HG03196 (cell line): ENCODE measurements around the gene PIR.

ENCODE experiments used
- ATAC-seq: cut with Tn5 transposase; IDR thresholded peaks from one replicate; pipeline ENCODE4 v1.9.1; 2021; ENCODE audit not compliant: unreplicated experiment

Gene PIR

DNA sequence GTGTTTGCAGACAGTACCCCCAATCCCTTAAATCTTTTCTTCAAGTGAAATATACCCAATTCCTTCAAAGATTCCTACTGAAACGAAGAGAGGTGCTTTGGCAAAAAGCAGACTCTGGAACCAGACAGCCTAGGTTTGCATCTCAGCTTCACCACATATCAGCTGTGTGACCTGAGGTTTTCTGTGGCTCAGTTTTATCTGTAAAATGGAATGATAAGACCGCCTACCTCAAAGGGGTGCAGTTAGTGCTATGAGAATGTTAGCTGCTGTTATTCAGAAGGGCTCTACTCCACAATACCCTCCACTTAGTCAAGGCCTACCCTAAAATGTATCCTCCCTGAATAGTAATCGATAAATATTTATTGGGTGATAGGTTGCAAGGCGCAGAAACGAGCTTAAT is 664 bp downstream of the PIR start:
- no peak for ATAC-seq

DNA sequence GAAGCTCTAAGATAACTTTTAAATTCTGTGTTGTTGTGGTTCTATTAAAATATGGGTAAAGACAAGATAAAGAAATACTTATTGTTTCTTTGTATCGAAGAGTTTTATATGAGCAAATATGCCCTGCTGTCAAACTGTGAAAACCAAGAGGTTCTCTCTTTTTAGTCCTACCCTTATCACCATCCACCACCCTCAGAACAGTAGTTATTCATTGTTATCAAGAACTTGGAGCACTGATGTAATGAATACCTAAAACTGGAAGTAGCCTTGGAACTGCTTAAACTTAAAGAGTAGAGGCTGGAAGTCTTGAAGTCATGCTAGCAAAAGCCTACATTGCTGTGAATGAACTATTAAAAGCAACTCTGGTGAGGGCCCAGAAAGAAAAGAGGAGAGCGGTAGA is 9.2 kb downstream of the PIR start:
- no peak for ATAC-seq

DNA sequence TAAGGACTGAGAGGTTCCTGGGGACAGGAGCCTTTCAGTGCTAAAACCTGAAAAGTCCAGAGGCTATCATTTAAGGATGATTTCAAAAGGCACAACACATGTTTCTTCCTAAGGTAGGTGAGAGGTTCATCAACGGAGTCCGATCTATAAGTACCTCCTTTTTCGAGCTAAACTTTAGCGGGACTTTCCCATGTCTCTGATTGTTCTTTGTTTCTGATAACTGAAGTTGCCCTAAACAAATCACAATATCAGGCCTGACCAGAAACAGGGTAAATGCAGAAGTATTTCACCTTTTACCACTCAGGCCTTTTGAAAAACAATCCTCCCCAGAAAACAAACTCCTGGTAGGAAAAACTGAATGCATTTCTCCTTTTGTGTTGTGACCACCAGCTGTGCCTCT is 17.6 kb downstream of the PIR start:
- no peak for ATAC-seq

DNA sequence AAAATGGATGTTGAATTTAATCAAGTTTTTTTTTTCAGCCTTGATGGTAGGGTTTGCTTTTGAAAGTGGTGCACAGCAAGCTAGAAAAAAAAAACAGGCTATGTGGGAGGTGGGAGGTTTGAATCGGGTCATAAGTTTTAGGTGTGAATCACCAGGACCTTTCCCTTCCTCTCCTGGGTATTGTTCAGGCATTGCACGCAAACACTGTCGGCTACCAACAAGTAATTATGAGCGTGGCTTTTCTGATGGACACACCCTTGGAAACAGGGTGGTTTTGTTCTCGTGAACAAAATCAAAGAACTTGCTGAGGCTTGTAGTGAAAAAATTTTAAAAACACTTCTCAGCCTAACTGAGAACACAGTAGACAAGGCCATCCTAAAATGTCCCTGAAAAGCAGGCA is 18.1 kb downstream of the PIR start:
- ATAC-seq: no peak

DNA sequence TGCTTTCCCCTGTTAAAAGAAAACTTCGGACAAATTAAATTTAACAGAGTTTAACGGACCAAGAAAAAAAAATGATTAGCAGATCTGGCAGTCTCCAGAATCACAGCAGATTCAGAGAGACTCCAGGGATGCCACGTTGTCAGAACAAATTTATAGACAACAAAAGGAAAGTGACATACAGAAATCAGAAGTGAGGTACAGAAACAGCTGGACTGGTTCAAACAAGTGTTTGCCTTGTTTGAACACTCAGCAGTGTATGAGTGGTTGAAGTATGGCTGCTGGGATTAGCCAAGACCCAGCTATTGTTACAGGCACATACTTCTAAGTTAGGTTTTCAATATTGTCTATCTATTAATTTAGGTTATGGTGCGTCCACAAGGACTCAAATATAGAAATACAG is 19.1 kb downstream of the PIR start:
- ATAC-seq: no peak

DNA sequence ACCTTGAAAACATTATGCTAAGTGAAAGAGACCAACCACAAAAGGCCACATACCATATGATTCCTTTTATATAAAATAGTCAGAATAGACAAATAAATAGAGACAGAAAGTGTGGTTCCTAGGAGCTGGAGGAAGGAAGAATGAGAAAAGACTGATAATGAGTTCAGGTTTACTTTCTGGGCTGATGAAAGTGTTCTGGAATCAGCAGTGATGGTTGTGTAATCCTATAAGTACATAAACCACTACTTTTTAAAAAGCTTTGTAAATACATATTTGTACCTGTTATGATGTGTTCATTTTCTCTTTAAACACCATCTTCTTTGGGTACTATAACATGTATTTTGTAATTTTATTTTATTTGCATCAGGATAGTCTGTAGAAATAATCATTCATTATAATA is 20.6 kb downstream of the PIR start:
- no peak for ATAC-seq

DNA sequence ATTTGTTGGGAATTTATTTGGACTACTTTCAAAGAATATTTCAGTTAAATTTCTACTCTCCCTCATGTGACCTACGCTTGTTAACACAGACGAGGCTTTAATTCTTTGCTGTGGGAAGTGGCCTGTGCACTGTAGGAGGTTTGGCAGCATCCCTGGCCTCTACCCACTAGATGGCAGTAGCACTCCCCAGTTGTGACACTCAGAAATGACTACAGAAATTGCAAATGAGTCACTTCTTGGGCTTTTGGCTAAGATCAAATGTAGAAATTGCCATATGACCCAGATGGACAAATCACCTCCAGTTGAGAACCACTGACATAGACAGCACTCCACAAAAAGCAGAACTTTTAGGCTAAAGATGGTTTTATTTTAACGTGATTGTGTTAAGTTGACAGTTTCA is 22.1 kb downstream of the PIR start:
- peak; percentile 56 for ATAC-seq

DNA sequence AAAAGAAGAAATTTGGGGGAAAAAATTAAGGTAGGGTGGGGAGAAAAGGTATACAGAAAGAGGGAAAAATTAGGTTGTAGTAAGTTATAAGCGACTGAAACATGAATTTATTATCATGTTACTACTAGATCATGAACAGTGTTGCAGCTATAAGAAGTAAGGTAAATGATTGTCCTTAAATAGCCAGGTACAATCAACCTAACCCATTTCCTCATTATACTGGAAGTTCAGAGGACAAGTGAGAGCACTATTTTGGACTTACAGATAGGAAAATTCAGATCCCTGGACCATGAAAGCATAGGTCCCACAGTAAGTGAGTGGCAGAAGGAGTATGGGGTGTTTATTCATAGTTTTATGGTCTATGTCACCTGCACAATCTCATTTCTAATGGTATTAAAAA is 23.5 kb downstream of the PIR start:
- ATAC-seq: no peak

DNA sequence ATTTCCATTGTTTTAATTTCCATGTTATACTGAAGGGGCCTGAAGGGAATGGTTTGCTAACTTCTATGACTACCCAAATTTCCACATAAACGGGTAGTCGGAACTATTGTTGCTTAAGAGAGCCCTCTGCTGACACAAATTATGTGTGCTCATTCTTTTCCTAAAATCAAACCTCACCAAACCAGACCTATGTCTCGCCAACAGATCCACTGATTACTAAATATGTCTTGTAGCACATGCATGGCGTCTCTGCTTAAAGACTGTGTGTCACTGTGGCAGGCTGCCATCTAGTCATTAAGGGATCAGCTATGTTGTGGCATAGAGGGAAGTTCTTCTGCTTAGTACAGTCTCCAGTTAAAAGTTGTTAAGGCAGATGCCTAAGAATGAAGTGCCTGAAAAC is 25.1 kb downstream of the PIR start:
- ATAC-seq: no peak

DNA sequence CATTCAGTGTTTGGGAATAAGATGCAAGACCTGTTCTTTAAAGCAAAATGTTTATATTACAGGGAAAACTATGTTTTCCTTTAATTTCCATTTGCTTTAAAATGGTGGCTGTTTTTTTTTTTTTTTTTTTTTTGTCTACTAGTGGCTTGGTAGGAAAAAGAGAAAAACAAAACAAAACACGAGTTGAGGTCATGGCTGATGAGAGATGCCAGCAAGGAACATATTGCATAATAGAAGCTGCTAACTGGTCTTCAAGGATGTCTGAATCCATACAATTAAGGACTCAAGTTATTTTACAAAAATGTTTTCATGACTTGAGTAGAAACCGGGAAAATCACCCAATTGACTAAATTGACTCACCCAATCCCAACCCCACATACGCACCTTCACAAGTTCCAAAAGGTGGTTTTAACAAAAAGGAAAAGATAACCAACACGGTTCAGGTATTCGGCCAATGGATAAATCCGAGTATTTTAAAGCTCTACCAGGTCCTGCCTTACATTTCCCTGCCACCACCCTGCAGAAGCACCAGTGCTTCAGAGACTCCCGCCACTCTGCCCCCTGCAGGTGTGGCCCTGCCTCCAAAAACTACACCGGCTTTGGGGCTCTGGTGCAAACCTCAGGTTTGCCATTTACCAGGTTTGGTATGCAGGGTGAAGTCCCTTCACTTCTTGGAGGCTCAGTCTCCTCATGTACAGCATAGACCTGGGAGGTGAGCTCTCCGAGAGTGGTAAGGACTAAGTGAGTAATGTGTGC is 27.1 kb downstream of the PIR start:
- no peak for ATAC-seq

DNA sequence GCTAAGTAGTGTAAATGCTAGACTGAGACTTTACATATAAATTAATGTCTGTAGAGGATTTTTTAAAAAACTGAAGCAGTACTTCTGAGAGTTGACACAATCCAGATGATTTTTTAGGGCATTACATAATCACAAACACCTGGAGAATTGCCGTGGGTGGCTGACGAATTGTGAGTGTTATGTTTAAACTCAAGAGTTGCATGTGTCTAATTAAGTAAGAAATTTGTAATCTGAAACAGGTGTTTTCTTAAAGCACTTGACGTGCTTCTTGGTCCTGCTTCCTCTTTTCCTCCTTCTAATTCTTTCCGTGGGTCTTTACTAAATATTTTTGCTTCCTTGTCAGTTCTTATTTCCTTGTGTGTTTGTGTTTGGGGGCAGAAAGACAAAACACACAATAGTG is 27.8 kb downstream of the PIR start:
- ATAC-seq: no peak

DNA sequence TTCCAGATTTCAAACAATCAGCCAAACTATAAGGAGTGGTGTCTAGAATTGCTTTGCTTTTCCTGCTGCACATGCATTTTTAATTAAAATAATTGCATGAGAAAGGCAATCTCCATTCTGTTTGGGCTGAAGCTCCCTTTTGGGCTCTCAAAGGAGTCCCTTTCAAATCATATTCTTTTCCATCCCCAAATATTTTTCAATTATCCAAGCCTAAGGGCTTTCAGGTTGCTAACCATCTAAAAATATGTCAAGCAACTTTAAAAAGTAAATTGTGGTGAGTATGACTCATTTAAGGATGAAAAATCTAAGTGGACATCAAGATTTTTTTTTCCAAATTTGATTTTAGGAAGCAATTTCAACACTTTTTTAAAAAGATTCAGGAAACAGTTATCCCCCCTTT is 28.4 kb downstream of the PIR start:
- no peak for ATAC-seq

DNA sequence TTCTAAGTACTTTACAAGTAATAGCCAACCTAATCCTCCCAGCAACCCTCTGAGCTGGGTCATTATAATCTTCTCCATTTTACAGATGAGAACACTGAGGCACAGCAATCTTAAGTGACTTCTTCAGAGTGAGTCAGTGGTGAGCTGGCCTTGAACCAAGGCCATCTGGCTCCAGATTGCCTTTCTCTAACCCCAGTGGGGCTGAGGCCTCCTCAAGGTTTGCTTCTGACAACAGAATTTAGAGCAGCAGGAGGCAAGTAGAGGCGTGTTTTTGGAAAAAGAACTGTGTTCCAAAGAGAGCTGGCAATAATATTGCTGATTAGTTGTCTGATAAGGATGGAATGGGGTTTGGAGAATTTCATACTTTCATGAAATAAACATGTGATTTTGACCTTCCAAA is 41.2 kb downstream of the PIR start:
- ATAC-seq: no peak

DNA sequence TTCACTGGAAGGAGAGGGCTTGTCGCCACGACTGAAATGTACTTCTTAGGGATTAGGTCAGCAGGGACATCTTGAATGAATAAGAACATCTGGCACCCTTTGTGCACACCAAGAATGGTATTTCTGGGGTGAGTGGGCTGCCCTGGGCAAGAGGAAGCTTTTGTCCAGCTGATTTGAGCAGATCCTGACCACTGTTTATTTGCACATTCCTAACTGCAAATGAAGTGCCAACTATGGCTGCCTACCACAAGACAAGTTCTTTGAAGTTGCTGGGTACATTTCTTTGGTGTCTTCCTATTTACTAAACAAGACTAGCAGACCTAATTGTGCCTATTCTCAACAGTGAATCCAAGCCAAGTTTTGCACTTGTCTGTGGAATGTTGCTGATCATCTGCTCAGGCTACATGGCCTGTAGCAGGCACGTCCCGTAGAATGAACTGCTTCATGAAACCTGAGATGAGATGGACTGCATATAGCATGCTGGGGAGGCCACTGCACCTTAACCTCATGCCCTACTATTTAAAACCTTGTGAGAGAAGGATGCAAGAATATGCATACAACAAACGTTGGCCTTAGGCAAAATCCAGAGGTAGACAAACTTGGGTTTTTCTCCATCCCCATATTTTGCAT is 45.0 kb downstream of the PIR start:
- no peak for ATAC-seq

DNA sequence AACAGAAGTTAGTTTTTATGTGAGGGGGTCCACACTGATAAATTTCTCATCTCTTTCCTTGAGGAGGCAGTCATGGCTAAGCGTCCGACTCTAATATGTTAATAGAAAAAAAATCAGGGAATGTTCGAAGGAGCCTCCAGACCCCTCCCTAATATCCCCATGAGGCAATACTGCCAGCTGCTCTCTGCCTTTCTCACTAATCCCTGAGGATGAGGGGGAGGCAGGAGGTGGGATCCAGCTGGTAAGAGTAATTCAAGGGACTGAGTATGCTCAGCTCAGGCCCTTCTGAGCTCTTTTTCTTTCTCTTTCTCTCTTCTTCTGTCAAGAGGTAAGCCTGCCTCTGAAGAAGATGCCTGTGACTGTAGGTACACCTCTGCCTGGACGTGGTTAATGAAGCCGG is 51.7 kb downstream of the PIR start:
- ATAC-seq: no peak

DNA sequence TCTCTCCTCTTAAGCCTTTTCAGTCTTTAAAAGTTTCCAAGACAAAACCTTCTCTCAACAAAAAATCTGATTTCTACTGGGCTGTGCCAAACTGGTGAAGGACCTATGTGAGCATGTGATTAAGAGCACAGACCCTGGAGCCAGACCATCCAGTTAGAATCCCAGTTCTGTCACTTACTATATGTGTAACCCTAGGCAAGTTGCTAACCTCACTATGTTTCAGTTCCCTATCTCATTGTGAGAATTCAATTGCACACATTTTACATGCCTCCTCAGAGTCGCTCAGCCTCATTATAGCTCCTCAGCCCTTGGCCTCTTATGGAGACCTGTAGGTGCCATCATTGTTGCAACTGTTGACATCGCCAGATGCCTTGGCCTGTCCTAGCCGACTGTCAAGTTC is 54.8 kb downstream of the PIR start:
- ATAC-seq: no peak

DNA sequence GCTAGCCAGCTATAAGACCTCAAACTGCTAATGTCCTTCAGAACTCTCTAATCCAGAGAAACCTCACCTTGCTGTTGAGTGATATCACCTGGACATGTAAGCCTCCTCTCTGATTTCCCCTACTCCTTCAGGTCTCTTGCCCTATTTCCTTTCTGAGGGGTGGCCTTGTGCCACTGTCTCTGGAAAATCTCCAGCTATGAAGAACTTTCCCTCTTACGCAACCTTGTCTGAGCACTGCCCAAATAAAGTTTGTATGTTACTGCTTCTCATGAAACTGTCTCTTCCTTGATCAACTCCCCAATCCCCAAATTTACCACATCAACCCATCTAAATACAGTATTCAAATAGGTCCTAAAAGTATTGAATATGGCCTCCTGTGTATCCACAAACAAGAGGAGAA is 55.4 kb downstream of the PIR start:
- ATAC-seq: no peak

DNA sequence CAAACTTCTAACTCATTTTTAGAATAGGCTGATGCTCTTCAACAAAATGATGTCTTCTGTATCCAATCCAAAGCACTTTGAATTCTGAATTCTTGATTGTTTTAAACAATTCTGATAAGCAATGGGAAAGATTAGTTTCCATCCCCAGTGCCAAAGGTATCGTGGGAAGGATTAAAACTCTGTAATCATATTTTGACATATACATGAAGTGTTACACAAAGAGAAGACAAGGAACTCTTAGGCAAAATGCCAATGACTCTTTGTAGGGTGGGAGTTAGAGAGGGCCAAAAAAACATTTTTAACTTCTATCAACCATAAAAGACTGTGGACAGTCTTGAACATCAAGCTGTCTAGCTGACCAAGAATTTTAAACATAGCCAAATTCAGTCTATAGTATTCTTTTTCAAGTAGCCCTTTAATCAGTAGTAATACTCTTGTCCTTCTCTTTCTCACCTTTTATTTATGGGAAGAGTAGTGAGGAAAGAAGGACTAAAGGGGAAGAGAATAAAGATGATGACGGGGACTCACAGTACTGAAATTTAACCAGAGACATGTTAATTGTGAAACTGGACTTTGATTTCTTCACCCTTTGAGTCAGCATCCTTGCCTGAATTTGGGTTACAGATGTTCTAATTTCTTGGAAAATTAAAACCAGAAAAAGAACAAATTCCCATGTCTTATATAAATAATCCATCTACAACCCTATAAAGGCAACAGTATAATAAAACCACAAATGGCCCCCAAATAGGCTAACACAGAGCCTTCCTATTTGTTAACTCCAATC is 57.1 kb downstream of the PIR start:
- no peak for ATAC-seq

DNA sequence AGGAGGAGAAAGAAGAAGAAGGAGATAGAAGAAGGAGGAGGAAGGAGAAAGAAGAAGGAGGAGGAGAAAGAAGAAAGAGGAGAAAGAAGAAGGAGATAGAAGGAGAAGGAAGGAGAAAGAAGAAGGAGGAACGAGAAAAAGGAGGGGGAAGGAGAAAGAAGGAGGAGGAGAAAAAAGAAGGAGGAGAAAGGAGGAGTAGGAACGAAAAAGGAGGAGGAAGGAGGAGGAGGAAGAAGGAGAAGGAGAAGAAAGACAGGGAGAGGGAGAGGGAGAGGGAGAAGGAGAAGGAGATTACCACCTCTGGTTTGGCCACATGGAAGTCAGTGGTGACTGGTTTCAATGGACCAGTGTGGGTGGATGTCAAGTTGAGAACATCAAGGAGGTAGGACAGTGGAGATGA is 58.9 kb downstream of the PIR start:
- no peak for ATAC-seq

DNA sequence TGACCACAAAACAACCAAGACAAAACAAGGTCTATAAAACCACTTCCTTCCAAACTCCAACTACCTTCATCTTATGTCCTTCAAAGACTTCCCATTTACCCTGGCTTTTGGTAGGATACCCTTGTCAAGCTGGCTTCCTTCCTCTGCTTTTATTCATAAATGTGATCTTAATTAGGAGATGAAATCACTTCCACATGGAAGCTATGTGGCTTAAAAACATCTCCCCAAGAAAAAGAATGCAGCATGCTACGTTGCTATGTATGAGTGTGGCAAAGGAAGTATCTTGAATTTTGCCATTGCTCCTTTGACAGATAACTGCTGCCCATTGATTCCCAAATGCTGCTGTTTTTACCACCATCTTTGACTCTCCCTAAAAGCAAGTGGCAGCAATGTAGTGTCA is 62.5 kb downstream of the PIR start:
- no peak for ATAC-seq

DNA sequence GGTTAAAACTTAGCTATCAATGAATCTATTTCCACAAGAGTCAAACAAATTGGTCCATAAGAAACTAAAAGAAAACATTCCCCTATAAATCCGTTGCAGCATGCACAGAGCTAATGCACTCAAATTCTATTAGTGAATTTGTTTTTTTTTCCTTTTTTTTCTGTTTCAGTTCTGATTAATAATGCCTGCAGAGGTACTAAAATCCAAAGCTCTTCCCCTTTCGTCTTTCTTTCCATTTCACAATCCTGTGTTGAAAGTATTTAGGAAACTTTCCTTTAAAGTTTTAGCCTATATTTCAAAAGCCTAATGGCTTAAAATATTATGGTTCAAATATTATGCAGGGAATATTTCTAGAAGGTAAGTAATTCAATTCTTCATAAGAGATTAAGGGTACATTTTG is 63.1 kb downstream of the PIR start:
- ATAC-seq: no peak

DNA sequence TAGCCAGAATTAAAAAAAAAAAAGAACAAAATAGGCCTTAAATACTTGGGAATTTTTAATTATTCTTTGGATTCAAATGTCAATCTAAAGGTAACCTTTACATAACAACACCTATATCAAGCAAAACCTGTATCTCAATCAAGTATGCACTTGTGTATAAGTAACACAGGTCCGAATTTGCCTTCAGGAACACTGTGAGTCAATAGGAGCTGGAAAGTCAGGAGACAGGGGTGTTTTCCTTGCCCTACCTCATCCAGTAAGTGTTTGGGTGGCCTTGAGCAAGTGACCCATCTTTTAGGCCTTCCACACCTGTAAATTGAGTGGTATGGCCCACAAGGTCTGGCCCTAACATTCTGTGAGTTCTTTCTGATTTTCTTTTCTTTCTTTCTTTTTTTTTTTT is 68.1 kb downstream of the PIR start:
- ATAC-seq: no peak
